ENCODE results near the gene DLEC1.

DNA sequence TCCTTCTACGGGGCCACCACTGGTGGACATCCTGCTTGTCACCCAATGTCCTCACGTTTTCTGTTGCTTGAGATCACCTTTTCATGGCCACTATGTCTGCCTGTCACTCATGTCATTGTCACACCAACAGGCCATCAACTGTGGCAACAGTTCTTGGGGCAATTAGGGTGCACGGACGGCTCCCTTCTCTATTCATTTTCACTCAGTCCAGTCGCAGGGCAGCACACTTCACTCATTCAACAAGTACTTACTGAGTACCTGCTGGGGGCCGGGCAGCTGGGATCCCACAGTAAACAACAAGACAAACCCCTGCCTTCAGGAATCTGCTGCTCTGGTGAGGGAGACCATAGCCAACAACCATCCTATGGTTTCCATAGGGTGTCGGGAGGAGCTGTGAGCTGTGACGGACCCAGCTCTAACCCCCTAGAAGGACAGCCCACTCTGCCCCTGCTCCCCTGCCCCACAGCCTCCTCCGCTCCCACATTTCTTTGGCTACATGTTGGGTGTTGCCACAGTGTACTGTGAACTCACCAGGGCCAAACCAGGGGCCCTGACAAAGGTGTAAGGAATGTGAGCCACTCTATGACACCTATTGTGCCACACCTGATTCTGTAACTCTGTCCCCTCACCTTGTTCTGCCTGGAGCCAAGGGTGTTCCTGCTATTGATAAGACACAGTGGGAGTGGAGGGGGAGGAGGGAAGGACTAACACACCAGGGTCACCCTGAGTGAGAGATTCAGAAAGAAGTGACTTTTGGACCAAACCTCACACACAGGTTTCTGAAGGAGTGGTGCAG lies 46.5 kb upstream of the DLEC1 start:
- TF ChIP-seq POLR2A (IDR thresholded peaks at IDR 0.05) = no peak
- no peak for TF ChIP-seq CTCF (IDR thresholded peaks at IDR 0.05)

Data from lower leg skin (tissue), 3 donors.